Activated gamma-delta T cell treated with anti-CD3 and anti-CD28 coated beads, Interleukin-2, amount 50 U/mL, for 16 hours (primary cell): ENCODE data around the gene RSPO4.

ENCODE experiments used
- DNase-seq: peaks from one replicate; pipeline ENCODE4 v3.0.0-alpha.2; 2020; ENCODE audit warnings: low read depth

The RSPO4 gene

GRCh38 chr20:942611-943010 lies 59.5 kb downstream of the RSPO4 start:
- DNase-seq: no peak

GRCh38 chr20:940926-941325 lies 61.2 kb downstream of the RSPO4 start:
- no peak for DNase-seq

GRCh38 chr20:939606-940005 lies 62.5 kb downstream of the RSPO4 start:
- DNase-seq: no peak

GRCh38 chr20:934186-934840 lies 67.8 kb downstream of the RSPO4 start:
- no peak for DNase-seq

- no peak for DNase-seq
Observed at GRCh38 chr20:933029-933428, 69.1 kb downstream of the RSPO4 start.

GRCh38 chr20:931401-931800 lies 70.7 kb downstream of the RSPO4 start:
- DNase-seq: no peak

- DNase-seq: no peak
Observed at GRCh38 chr20:926670-927069, 75.4 kb downstream of the RSPO4 start.

GRCh38 chr20:925516-925915 lies 76.6 kb downstream of the RSPO4 start:
- no peak for DNase-seq

- no peak for DNase-seq
Observed at GRCh38 chr20:924639-925038, 77.5 kb downstream of the RSPO4 start.

GRCh38 chr20:922781-923180 lies 79.3 kb downstream of the RSPO4 start:
- no peak for DNase-seq

GRCh38 chr20:921068-921467 lies 81.0 kb downstream of the RSPO4 start:
- DNase-seq: no peak

GRCh38 chr20:920311-920710 lies 81.8 kb downstream of the RSPO4 start:
- DNase-seq: no peak

GRCh38 chr20:919491-919916 lies 82.6 kb downstream of the RSPO4 start:
- no peak for DNase-seq

- no peak for DNase-seq
Observed at GRCh38 chr20:917416-917815, 84.7 kb downstream of the RSPO4 start.

- DNase-seq: no peak
Observed at GRCh38 chr20:916825-917224, 85.3 kb downstream of the RSPO4 start.

- DNase-seq: no peak
Observed at GRCh38 chr20:916125-916799, 85.8 kb downstream of the RSPO4 start, which contains the start of gene ANGPT4. Gene ANGPT4, minus strand, starts transcription at chr20:916334. Its CDS starts 120 bp downstream, at chr20:916214.

- no peak for DNase-seq
Observed at GRCh38 chr20:914727-915498, 87.2 kb downstream of the RSPO4 start.

- no peak for DNase-seq
Observed at GRCh38 chr20:913306-913849, 88.7 kb downstream of the RSPO4 start.

GRCh38 chr20:911882-912600 lies 90.1 kb downstream of the RSPO4 start:
- no peak for DNase-seq

GRCh38 chr20:910870-911770 lies 91.0 kb downstream of the RSPO4 start:
- no peak for DNase-seq
